Measurements from ENCODE around the gene SLC23A3. TPM values are rescaled to one million over a fixed set of nuclear protein-coding genes. Genes with fewer than 3 reads are reported as not detected.

The SLC23A3 gene
- total RNA-seq, 1 experiment from 2014 or later, result 0.59 TPM

GRCh38 chr2:219118504-219118903 is 51.3 kb downstream of the SLC23A3 start:
- DNase-seq (ENCODE audit: low spot score) (no peak), ATAC-seq (peak; percentile 33; the same call in 1 of the 2 replicates)
- no peaks in the 10 kb centered on the region for H3K36me3 Mint-ChIP-seq
- TF ChIP-seq USF2 (CRISPR knock-in tag; IDR thresholded peaks at IDR 0.05), result no peak
- no peak for TF ChIP-seq SOX15 (CRISPR knock-in tag; IDR thresholded peaks at IDR 0.05)
- TF ChIP-seq TCF7 (CRISPR knock-in tag; IDR thresholded peaks at IDR 0.05; ENCODE audit: low read depth), result no peak
- no peak for TF ChIP-seq ZNF423 (CRISPR knock-in tag; IDR thresholded peaks at IDR 0.05)
- TF ChIP-seq TP53 (CRISPR knock-in tag; IDR thresholded peaks at IDR 0.05), result no peak
- no peak for TF ChIP-seq ZNF121 (CRISPR knock-in tag; IDR thresholded peaks at IDR 0.05)
- no peak for TF ChIP-seq ZNF281 (CRISPR knock-in tag; IDR thresholded peaks at IDR 0.05)
- no peak for TF ChIP-seq CREB1 (CRISPR knock-in tag; IDR thresholded peaks at IDR 0.05)
- no peak for TF ChIP-seq NR3C1 (CRISPR knock-in tag; conservative IDR thresholded peaks at IDR 0.05; ENCODE audit: low read depth)
- TF ChIP-seq CDX4 (CRISPR knock-in tag; IDR thresholded peaks at IDR 0.05; ENCODE audit: borderline replicate concordance), result no peak
- TF ChIP-seq ELF4 (CRISPR knock-in tag; IDR thresholded peaks at IDR 0.05; ENCODE audit: low read depth), result no peak
- TF ChIP-seq IRF1 (CRISPR knock-in tag; IDR thresholded peaks at IDR 0.05), result no peak
- POLR2A ChIA-PET, result interaction anchor here (1.1 kb wide), 1 partner anchor 60 kb away, joined by 3 read pairs; no protein-coding TSS in a partner anchor
- no peaks in the 10 kb centered on the region for H3K9me3 Mint-ChIP-seq
- no peak overlapping the region for H3K4me3 Mint-ChIP-seq
- H3K4me1 Mint-ChIP-seq, result peaks cover 18% of the 10 kb centered on the region
- no peaks in the 10 kb centered on the region for H3K27me3 Mint-ChIP-seq (ENCODE audit: low read depth)
- CTCF ChIA-PET, result interaction anchor here (1.5 to 9.3 kb wide), 14 partner anchors 8 to 138 kb away, joined by 5 to 198 read pairs (median 22); partner anchors contain the start of gene IHH
- H3K27ac Mint-ChIP-seq, result no peak overlapping the region

- Mint-ChIP-seq H3K4me1 (peaks cover 4% of the 10 kb centered on the region; the same call in 1 of the 2 replicates), H3K27ac (no peak overlapping the region), H3K9me3 (no peaks in the 10 kb centered on the region), H3K4me3 (no peak overlapping the region), H3K27me3 (ENCODE audit: low read depth) (no peaks in the 10 kb centered on the region), H3K36me3 (no peaks in the 10 kb centered on the region)
- TF ChIP-seq FOXJ3 (CRISPR knock-in tag; IDR thresholded peaks at IDR 0.05; ENCODE audit: borderline replicate concordance) (no peak), ZSCAN18 (CRISPR knock-in tag; IDR thresholded peaks at IDR 0.05) (no peak), ELF4 (CRISPR knock-in tag; IDR thresholded peaks at IDR 0.05; ENCODE audit: low read depth) (no peak), JUN (CRISPR knock-in tag; IDR thresholded peaks at IDR 0.05) (no peak), MYBL2 (CRISPR knock-in tag; IDR thresholded peaks at IDR 0.05) (no peak), NFE2L1 (CRISPR knock-in tag; IDR thresholded peaks at IDR 0.05) (no peak), TEAD1 (CRISPR knock-in tag; IDR thresholded peaks at IDR 0.05) (no peak), ATF2 (CRISPR knock-in tag; IDR thresholded peaks at IDR 0.05; ENCODE audit: borderline replicate concordance, low read depth) (no peak), STAT6 (CRISPR knock-in tag; conservative IDR thresholded peaks at IDR 0.05; ENCODE audit: low read depth) (no peak)
- ATAC-seq, result no peak
- POLR2A ChIA-PET, result no interaction called here
- CTCF ChIA-PET, result interaction anchor here (1.0 to 9.3 kb wide), 8 partner anchors 13 to 137 kb away, joined by 3 to 198 read pairs (median 44); partner anchors contain the start of gene IHH
- DNase-seq (ENCODE audit: low spot score), result no peak
Measured at GRCh38 chr2:219116776-219117646, 52.8 kb downstream of the SLC23A3 start.
